ENCODE data around the gene MPRIP.
"Not testable (repeated sequence)": the region's sequence is repeated elsewhere in the genome, so short reads cannot be mapped to it uniquely, and the experiment has no call there.

GRCh38 chr17:17008621-17009397 lies 33.4 kb upstream of the MPRIP start:
- not testable (repeated sequence) for TF ChIP-seq POLR2AphosphoS5 (IDR thresholded peaks at IDR 0.05; ENCODE audit: low read depth, low read length); MAX (IDR thresholded peaks at IDR 0.05; ENCODE audit: low read depth); CTCF (IDR thresholded peaks at IDR 0.05); TAF1 (IDR thresholded peaks at IDR 0.05; ENCODE audit: borderline replicate concordance, low read depth, low read length); USF2 (IDR thresholded peaks at IDR 0.05; ENCODE audit: borderline replicate concordance, low read depth, low read length); NRF1 (IDR thresholded peaks at IDR 0.05; ENCODE audit: low read depth, low read length); JUND (IDR thresholded peaks at IDR 0.05)
